Fibroblast of skin of abdomen (primary cell): Measurements from ENCODE around the gene PADI1.

ENCODE experiments used
- DNase-seq: peaks from one replicate; pipeline ENCODE4 v3.0.0-alpha.2; 2013

Gene PADI1

DNA sequence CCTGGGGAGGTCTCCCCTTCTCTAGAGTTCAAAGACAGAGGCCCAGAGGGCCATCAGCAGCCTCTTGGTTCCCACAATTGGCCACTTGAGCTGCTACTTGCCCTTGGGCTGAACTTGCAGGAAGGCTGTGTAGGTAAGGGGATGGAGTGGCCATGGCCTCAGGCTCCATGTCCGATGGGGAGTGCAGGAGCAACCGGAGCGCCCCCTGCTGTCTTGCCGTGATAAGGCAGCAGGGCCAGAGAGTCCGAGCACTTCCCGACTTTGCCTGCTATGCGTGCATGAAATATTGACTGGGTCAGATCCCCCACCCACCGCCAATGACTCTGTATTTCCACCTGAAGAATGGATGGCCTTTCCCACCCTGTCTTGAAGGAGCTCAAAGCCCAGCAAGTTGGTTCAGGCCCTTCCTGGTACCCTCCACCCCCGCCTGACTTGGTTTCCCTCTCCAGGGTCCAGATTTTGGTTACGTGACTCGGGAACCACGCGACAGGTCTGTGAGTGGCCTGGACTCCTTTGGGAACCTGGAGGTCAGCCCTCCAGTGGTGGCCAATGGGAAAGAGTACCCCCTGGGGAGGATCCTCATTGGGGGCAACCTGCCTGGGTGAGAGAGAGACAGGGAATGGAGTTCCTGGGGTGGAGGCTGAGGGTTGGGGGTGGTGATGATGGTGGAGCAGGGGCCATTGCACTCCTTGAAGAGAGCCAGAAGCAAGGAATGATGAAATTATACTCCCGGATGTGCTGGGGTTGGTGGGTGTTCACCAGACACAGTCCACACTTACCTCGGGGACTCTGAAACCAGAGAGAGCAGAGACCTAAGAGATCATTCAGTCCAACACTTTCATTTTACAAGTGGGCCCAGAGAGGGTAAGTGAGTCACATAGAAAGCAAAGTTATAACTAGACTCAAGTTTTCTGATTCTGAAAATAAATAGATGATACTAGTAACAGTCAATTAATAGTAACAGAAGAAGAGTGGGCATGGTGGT, 69.5 kb downstream of the PADI1 start:
- peak; percentile 34 for DNase-seq

- peak; percentile 22 for DNase-seq
Observed at GRCh38 chr1:17276568-17276967, 71.6 kb downstream of the PADI1 start.

GRCh38 chr1:17277511-17278159, 72.7 kb downstream of the PADI1 start:
- DNase-seq: no peak

GRCh38 chr1:17278996-17279830, 74.3 kb downstream of the PADI1 start:
- DNase-seq: no peak

- DNase-seq: no peak
Observed at GRCh38 chr1:17280436-17280835, 75.5 kb downstream of the PADI1 start.

DNA sequence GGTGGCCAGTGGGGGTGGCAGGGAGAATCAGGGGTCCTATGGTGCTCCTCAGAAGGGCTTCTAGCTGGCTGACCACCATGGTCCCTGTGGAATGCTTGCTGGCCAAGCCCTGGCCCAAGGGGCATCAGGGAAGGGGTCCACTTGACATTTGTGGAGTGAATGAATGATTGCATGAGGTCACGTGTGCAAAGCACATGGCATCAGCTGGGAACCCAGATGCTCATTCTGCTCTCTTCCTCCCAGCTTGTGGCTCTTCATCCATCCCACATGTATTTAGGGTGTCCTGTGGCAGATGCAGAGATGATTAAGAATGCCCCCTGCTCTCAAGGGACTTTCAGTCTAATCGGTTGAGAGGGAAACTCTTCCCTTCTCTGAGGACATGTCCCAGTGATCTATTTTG, 76.0 kb downstream of the PADI1 start:
- DNase-seq: no peak

GRCh38 chr1:17281775-17282181, 76.8 kb downstream of the PADI1 start:
- no peak for DNase-seq

GRCh38 chr1:17282836-17283235, 77.9 kb downstream of the PADI1 start:
- no peak for DNase-seq

DNA sequence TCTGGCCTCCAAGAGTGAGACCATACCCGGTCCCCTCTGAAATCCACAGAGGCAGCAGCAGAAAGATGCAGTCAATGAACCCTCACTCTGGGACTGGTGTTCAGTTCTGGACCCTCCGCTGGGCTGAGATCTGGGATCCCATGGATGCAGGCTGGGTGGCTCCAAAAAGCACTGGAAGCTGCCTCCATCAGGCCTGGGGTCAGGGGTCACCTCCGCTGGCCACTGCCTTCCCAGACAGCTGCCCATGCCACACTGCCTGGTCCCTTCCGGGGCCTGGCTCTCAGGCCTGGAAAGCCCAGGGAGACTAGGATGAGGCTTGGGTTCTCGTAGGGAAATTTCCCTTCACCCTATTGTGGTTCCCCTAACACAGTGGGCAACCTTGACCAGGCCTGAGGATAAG, 81.7 kb downstream of the PADI1 start:
- no peak for DNase-seq

DNA sequence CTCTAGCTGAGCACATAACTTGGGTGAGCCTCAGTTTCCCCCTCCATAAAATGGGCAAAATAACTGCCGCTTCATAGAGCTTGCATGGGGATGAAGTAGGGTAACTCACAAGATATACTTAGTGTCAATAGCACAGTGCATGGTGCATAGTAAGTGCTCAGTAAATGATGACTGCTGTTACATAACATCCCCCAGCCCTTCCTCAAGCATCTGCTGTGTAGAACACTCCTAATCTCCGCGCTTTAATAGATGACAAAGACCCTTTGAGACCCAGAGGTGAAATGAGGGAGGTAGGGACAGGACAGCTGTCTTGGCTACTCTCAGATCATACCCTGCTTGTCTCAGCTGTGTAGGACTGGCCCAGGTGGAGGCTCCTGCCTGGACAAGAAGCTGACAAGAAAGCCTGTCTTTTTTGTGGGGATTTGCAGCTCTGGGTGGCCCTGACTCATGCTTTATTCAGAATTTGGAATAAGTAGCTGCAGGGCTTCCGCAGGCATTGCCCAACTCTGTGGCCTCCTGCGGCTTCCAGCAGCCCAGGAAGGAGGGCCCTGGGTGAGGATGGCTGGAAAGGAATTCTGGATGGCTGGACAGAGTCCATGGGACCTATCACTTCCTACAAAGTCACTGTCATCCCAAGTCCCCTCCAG, 82.3 kb downstream of the PADI1 start:
- peak; percentile 80 for DNase-seq

DNA sequence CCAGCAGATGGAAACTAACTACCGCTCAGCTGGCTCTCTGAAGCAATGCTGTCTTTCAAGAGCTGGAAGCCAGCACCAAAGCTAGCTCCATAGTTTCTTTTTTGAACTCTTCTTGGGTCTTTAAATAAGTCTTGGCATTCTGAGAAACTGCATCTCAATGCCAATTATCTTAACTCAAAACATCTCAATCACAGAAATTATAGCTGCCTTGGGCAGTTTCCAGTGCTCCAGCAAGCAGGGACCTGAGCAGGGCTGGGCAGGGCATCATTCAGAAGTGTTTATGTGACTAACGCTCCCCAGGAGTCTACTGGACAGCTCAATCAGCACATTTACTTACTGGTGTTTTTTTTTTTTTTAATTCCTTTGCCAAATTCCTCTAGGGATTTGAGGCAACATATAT, 84.8 kb downstream of the PADI1 start:
- peak; percentile 59 for DNase-seq

DNA sequence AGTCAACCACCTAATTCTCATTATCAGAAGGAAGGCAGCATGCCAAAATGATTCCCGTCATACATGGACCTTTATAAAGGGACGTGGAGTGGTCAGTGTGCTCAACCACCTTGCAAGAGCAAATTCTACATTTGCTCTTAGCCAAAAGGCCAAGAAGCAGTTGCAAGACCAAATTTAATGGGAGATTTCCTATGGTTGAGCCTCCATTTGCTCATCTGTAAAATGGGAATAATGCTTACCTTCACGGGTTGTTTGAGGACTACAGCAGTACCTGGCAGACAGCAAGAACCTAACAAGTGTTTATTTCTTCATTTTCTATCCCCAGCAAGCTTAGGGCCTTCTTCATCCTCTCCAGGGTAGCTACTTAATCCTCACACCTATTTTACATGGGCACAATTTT, 85.6 kb downstream of the PADI1 start:
- DNase-seq: no peak

DNA sequence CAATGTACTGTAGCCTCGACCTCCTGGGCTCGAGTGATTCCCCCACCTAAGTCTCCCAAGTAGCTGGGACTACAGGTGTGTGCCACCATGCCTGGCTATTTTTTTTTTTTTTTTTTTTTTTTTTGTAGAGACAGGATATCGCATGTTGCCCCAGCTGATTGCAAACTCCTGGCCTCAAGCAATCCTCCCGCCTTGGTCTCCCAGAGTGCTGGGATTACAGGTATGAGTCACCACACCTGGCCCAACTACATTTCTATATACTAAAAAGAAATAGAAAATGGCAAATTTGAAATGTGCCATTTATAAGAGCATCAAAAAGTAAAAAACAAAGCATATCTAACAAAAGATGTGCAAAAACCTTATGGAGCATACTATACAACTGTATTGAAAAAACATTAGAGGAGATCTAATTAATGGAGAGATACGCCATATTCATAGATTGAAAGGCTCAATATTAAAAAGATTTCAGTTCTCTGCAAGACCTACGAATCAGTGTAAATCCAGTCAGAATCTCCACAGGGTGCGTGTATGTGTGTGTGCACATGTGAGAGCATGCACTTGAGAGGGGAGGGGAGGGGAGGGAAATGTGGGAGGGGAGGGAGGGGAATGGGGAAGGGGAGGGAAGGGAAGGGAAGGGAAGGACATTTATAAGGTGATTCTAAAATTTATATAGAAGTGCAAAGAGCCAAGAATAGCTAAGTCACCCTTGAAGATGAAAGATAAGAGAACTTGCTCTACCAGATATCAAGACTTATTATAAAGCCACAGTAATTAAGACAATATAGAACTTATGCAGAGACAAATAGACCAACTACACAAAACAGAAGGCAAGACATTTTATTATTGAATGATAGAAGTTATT, 87.6 kb downstream of the PADI1 start:
- DNase-seq: no peak

DNA sequence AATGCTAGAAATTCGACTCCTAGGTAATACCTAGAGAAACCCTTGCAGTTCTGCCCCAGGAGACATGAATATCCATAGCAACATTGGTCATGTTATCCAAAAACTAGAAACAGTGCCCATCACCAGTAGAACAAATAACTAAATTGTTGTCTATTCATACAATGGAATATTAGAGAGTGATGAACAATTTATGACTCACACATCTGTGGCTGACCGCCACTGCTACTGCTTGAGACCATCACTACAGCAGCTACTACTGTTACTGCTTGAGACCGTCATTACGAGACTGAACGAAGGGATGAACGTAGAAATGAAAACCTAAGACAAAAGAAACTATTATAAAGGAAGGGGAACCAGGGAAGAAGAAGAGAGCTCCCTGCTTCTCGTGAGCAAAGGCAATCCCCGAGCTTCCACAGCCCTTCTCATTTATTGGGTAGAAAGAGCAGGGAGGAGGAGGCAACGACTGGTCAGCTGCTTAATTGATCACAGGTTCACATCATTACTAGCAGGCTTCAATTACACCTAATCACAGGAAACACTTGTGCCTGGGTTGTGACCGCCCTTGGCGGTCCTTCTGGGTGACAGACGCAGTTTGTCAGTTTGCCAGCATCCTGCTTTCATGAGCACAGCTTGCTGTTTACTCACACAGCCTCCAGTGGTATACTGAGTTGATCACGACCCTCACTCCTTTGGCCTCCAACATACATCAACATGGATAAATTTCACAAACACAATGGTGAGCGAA, 88.9 kb downstream of the PADI1 start:
- no peak for DNase-seq

- DNase-seq: no peak
Observed at GRCh38 chr1:17295292-17295691, 90.4 kb downstream of the PADI1 start.
